HCT116 (cell line): ENCODE results near the gene CXCL5. TPM values are rescaled to one million over a fixed set of nuclear protein-coding genes. Genes with fewer than 3 reads are reported as not detected.

Experiments
- ATAC-seq: fragments of 200-7000 bp; cut with Tn5 transposase; 2 replicates; pipeline ENCODE4 v1.9.1; 2020; ENCODE audit warnings: mild to moderate bottlenecking, moderate library complexity
- BruUV-seq: library from RNA; stranded (reverse); fragments of 400-500 nt; replicated peaks from 2 replicates; lab custom pipeline; 2021; lab: Mats Ljungman, UMichigan
- CTCF ChIA-PET: fragments of 300-600 bp; sonication (Branson Sonifier 250); formaldehyde crosslinking; loops from one replicate; lab custom pipeline; 2021; ENCODE audit warnings: antibody characterized with exemption; lab: Charles Lee
- POLR2A ChIA-PET: fragments of 300-600, 350-600 bp; sonication (Branson Sonifier 250); formaldehyde crosslinking; loops from one replicate; lab custom pipeline; 2021; ENCODE audit warnings: antibody characterized with exemption; lab: Charles Lee
- RAD21 ChIA-PET, 2 experiments: fragments of 300-600 bp; sonication (Branson Sonifier 250); formaldehyde crosslinking; loops; one replicate each; lab custom pipeline; 2023; ENCODE audit warnings: low total read pairs in 2 of 2; ENCODE audit not compliant: uncharacterized antibody in 2 of 2, unreplicated experiment in 2 of 2, low non-redundant PET in 1 of 2; lab: Charles Lee
- DNase-seq: peaks from one replicate; pipeline ENCODE4 v3.0.0-alpha.2; 2010; ENCODE audit warnings: low read depth, low spot score
- H2AFZ ChIP-seq: fragments of 200-600 bp; shearing (Covaris generic), sonication (generic); 2 replicates; pipeline ENCODE4 v1.6.1; 2017; ENCODE audit warnings: low read depth, mixed run types, mixed read lengths, antibody characterized with exemption, low read length; ENCODE audit not compliant: poor library complexity, severe bottlenecking
- H3K27ac ChIP-seq: 2 replicates; pipeline ENCODE4 v1.5.1; 2012; ENCODE audit warnings: low read depth, low read length
- H3K27me3 ChIP-seq: fragments of 200-600 bp; sonication (generic); 2 replicates; pipeline ENCODE4 v1.6.1; 2016; ENCODE audit warnings: mixed run types, low read length, mixed read lengths; ENCODE audit not compliant: insufficient read depth
- H3K36me3 ChIP-seq, 2 experiments: fragments of 200-500 bp in 1 of 2; fragments of 200-600 bp in 1 of 2; sonication (Bioruptor generic) in 1 of 2; sonication (generic) in 1 of 2; 2 replicates each; pipeline versions ENCODE4 v1.5.1 to v1.6.1; 2014 to 2016; ENCODE audit warnings: low read length in 2 of 2, inconsistent platforms in 1 of 2, mixed read lengths in 1 of 2, mixed run types in 1 of 2; ENCODE audit not compliant: insufficient read depth in 2 of 2, control insufficient read depth in 1 of 2
- H3K4me1 ChIP-seq, 2 experiments: fragments of 200-600 bp in 1 of 2; sonication (generic) in 1 of 2; 2 replicates each; pipeline versions ENCODE4 v1.5.1 to v1.6.1; 2012 to 2017; ENCODE audit warnings: low read length in 2 of 2, inconsistent platforms in 1 of 2, mild to moderate bottlenecking in 1 of 2, mixed read lengths in 1 of 2, mixed run types in 1 of 2, moderate library complexity in 1 of 2; ENCODE audit not compliant: insufficient read depth in 2 of 2, control insufficient read depth in 1 of 2
- H3K4me2 ChIP-seq: fragments of 200-600 bp; sonication (generic); 2 replicates; pipeline ENCODE4 v1.6.1; 2017; ENCODE audit warnings: mixed run types, low read length, mixed read lengths
- H3K4me3 ChIP-seq, 2 experiments: fragments of 200-600 bp in 1 of 2; sonication (generic) in 1 of 2; replicated peaks in 1 of 2; 2 replicates each; pipeline ENCODE4 v1.5.1; 2011 to 2016; ENCODE audit warnings: low read length in 2 of 2, control low read depth in 1 of 2, low read depth in 1 of 2, mild to moderate bottlenecking in 1 of 2, mixed read lengths in 1 of 2, mixed run types in 1 of 2
- H3K79me2 ChIP-seq: fragments of 200-600 bp; sonication (generic); 2 replicates; pipeline ENCODE4 v1.6.1; 2017; ENCODE audit warnings: mild to moderate bottlenecking, mixed run types, low read length, moderate library complexity, mixed read lengths; ENCODE audit not compliant: insufficient read depth
- H3K9ac ChIP-seq: fragments of 200-600 bp; sonication (generic); 2 replicates; pipeline ENCODE4 v1.6.1; 2016; ENCODE audit warnings: low read length, mixed read lengths
- H3K9me2 ChIP-seq: fragments of 200-600 bp; sonication (generic), shearing (Covaris generic); 2 replicates; pipeline ENCODE4 v1.6.1; 2017; ENCODE audit warnings: mixed run types, mild to moderate bottlenecking, moderate library complexity; ENCODE audit not compliant: insufficient read depth
- H3K9me3 ChIP-seq, 2 experiments: fragments of 200-500 bp in 1 of 2; fragments of 200-600 bp in 1 of 2; sonication (Bioruptor generic) in 1 of 2; sonication (generic) in 1 of 2; 2 replicates each; pipeline ENCODE4 v1.6.1; 2014 to 2017; ENCODE audit warnings: low read length in 2 of 2, mixed read lengths in 2 of 2, inconsistent platforms in 1 of 2, low read depth in 1 of 2, mild to moderate bottlenecking in 1 of 2, mixed run types in 1 of 2, moderate library complexity in 1 of 2; ENCODE audit not compliant: control insufficient read depth in 1 of 2, insufficient read depth in 1 of 2
- H4K20me1 ChIP-seq: fragments of 200-600 bp; sonication (generic), shearing (Covaris generic); 2 replicates; pipeline ENCODE4 v1.6.1; 2017; ENCODE audit warnings: mixed run types, mild to moderate bottlenecking, moderate library complexity; ENCODE audit not compliant: insufficient read depth
- ATF3 ChIP-seq: IDR thresholded peaks from 2 replicates; pipeline ENCODE4 v1.6.1; 2012
- CTCF ChIP-seq, 3 experiments: fragments of 200-600 bp in 1 of 3; sonication (generic) in 1 of 3; IDR thresholded peaks in 2 of 3; conservative IDR thresholded peaks in 1 of 3; 2 replicates each; pipeline ENCODE4 v1.5.1; 2012 to 2017; ENCODE audit warnings: low read depth in 2 of 3, low read length in 2 of 3, antibody characterized with exemption in 1 of 3, borderline replicate concordance in 1 of 3, control low read depth in 1 of 3, mild to moderate bottlenecking in 1 of 3, mixed read lengths in 1 of 3, mixed run types in 1 of 3, moderate library complexity in 1 of 3; ENCODE audit not compliant: insufficient read depth in 1 of 3
- FOSL1 ChIP-seq: IDR thresholded peaks from 2 replicates; pipeline ENCODE4 v1.6.1; 2012; ENCODE audit warnings: low read depth
- POLR2A ChIP-seq: IDR thresholded peaks from 2 replicates; pipeline ENCODE4 v1.7.0; 2011; ENCODE audit warnings: borderline replicate concordance; ENCODE audit not compliant: insufficient read depth, insufficient read length; ENCODE audit errors: extremely low read depth
- REST ChIP-seq: IDR thresholded peaks from 2 replicates; pipeline ENCODE4 v1.6.1; 2012; ENCODE audit warnings: low read depth
- SRF ChIP-seq: IDR thresholded peaks from 2 replicates; pipeline ENCODE4 v1.6.1; 2012; ENCODE audit warnings: low read depth
- intact Hi-C: fragments of 100-400 bp; cut with micrococcal nuclease; formaldehyde crosslinking; loops from 2 replicates; pipeline ENCODE4 v1.10.0; 2022
- total RNA-seq: library from RNA; stranded (reverse); gene quantifications from one replicate; pipeline ENCODE4 v1.2.1, GENCODE V29; 2021; ENCODE audit not compliant: unreplicated experiment

The CXCL5 gene
- total RNA-seq, 1 experiment from 2014 or later, result not detected

- Histone ChIP-seq H3K9me2 (no peaks in the 10 kb centered on the region), H3K4me1 (no peaks in the 10 kb centered on the region), H3K9me3 (0 out of 4 replicates have a peak, but pooled peaks cover 0 to 5% of the 10 kb centered on the region in 2 experiments), H3K27me3 (no peaks in the 10 kb centered on the region), H3K79me2 (no peaks in the 10 kb centered on the region), H3K27ac (no peak overlapping the region), H3K36me3 (no peaks in the 10 kb centered on the region), H3K4me3 (no peak overlapping the region), H2AFZ (no peak overlapping the region), H4K20me1 (no peaks in the 10 kb centered on the region), H3K4me2 (no peak overlapping the region), H3K9ac (no peak overlapping the region)
- POLR2A ChIA-PET, result no interaction called here
- RAD21 ChIA-PET, result no interaction called here
- intact Hi-C loops, result no loop called here
- DNase-seq (no peak), ATAC-seq (no peak)
- TF ChIP-seq POLR2A (no peak), FOSL1 (no peak), SRF (no peak), CTCF (IDR thresholded peaks at IDR 0.05 in 2 of 3, conservative IDR thresholded peaks at IDR 0.05 in 1 of 3; ENCODE audit: borderline replicate concordance in 1 of 3, insufficient read depth in 1 of 3, low read depth in 2 of 3, low read length in 2 of 3) (no peak; a peak in 1 of 6 replicates)
- CTCF ChIA-PET, result no interaction called here
- BruUV-seq, result no TSS peak
Measured at GRCh38 chr4:73976217-73976616, 22.3 kb downstream of the CXCL5 start.

GRCh38 chr4:73974352-73974751 is 24.1 kb downstream of the CXCL5 start:
- no peaks in the 10 kb centered on the region for H3K9me2 ChIP-seq
- TF ChIP-seq REST (no peak), CTCF (IDR thresholded peaks at IDR 0.05 in 2 of 3, conservative IDR thresholded peaks at IDR 0.05 in 1 of 3; ENCODE audit: borderline replicate concordance in 1 of 3, insufficient read depth in 1 of 3, low read depth in 2 of 3, low read length in 2 of 3) (no peak), ATF3 (no peak), SRF (no peak)
- no peaks in the 10 kb centered on the region for H3K4me1 ChIP-seq
- POLR2A ChIA-PET, result no interaction called here
- no peak for ATAC-seq
- no TSS peak for BruUV-seq
- no peaks in the 10 kb centered on the region for H4K20me1 ChIP-seq
- CTCF ChIA-PET, result interaction anchor here (1.5 kb wide), 1 partner anchor 9 kb away, joined by 3 read pairs; no protein-coding TSS in a partner anchor
- no peaks in the 10 kb centered on the region for H3K27me3 ChIP-seq
- H3K9ac ChIP-seq, result no peak overlapping the region
- no peaks in the 10 kb centered on the region for H3K79me2 ChIP-seq
- intact Hi-C loops, result no loop called here
- H3K27ac ChIP-seq, result no peak overlapping the region
- H3K9me3 ChIP-seq, result 0 out of 4 replicates have a peak, but pooled peaks cover 0 to 5% of the 10 kb centered on the region in 2 experiments
- RAD21 ChIA-PET, result no interaction called here
- no peaks in the 10 kb centered on the region for H3K36me3 ChIP-seq
- H3K4me3 ChIP-seq, result no peak overlapping the region
- H2AFZ ChIP-seq, result no peak overlapping the region
- no peak for DNase-seq
- no peak overlapping the region for H3K4me2 ChIP-seq
